Sigmoid colon (tissue), 7 donors: ENCODE results near the gene SIRT5. TPM values are rescaled to one million over a fixed set of nuclear protein-coding genes. Genes with fewer than 3 reads are reported as not detected.
A peak's percentile ranks its signal among the peaks of the same experiment; 100 is the strongest.

ENCODE experiments used
- DNase-seq: peaks from one replicate; pipeline ENCODE4 v3.0.0-alpha.2; 2019
- H3K27ac ChIP-seq, 4 donors: fragments of 200-600 bp; sonication (generic); one replicate each; pipeline ENCODE4 v1.5.1; 2016 to 2019; ENCODE audit warnings: mild to moderate bottlenecking in 1 of 4
- H3K27me3 ChIP-seq, 3 donors: fragments of 200-600 bp; sonication (generic); one replicate each; pipeline ENCODE4 v1.5.1; 2019; ENCODE audit warnings: mild to moderate bottlenecking in 1 of 3
- H3K36me3 ChIP-seq, 4 donors: fragments of 200-600 bp; sonication (generic); one replicate each; pipeline ENCODE4 v1.5.1; 2016 to 2019
- H3K4me1 ChIP-seq, 4 donors: fragments of 200-600 bp; sonication (generic); one replicate each; pipeline ENCODE4 v1.5.1; 2017 to 2019
- H3K4me3 ChIP-seq, 4 donors: fragments of 200-600 bp; sonication (generic); one replicate each; pipeline ENCODE4 v1.5.1; 2017 to 2019; ENCODE audit warnings: mild to moderate bottlenecking in 2 of 4, moderate library complexity in 1 of 4
- H3K9me3 ChIP-seq, 4 donors: fragments of 200-600 bp in 3 of 4; sonication (generic) in 3 of 4; one replicate each; pipeline versions ENCODE4 v1.5.1 to v1.6.1; 2013 to 2019
- EP300 ChIP-seq, 4 donors: sonication (generic); formaldehyde crosslinking; IDR thresholded peaks; one replicate each; pipeline ENCODE4 v1.6.1; 2017; ENCODE audit warnings: antibody characterized with exemption in 4 of 4
- POLR2A ChIP-seq, 2 donors: fragments of 450-650 bp; IDR thresholded peaks; one replicate each; pipeline ENCODE4 v1.6.1; 2016; ENCODE audit warnings: antibody characterized with exemption in 2 of 2, mild to moderate bottlenecking in 2 of 2, moderate library complexity in 2 of 2
- POLR2AphosphoS5 ChIP-seq, 4 donors: sonication (generic); formaldehyde crosslinking; IDR thresholded peaks; one replicate each; pipeline ENCODE4 v1.6.1; 2017; ENCODE audit warnings: antibody characterized with exemption in 4 of 4
- WGBS, 2 donors: extraction: QIAGEN DNeasy Blood & Tissue Kit; methylation state at CpG; one replicate each; pipeline ENCODE4 v1.1.7; 2013; 5-methylcytosine and 5-hydroxymethylcytosine counted together
- intact Hi-C: fragments of 100-400 bp; cut with DNase I; formaldehyde crosslinking; loops from one replicate; pipeline ENCODE4 v1.15.1; 2023
- polyA plus RNA-seq, 3 donors: library from polyadenylated mRNA; stranded (reverse); fragments of 200-250 nt; gene quantifications; one replicate each; pipeline ENCODE4 v1.2.3, GENCODE V29; 2013
- total RNA-seq, 4 donors: library from RNA; depleted of rRNA; stranded (reverse); fragments of >200 nt; gene quantifications; one replicate each; pipeline ENCODE4 v1.1.0, GENCODE V29; 2016
- TF ChIP-seq, protein P1 (sequence below), 4 experiments: fragments of 450-650 bp in 3 of 4; fragments of 200-600 bp in 1 of 4; IDR thresholded peaks; one replicate each; pipeline ENCODE4 v1.5.1; 2016 to 2019; ENCODE audit warnings: antibody characterized with exemption in 4 of 4, mild to moderate bottlenecking in 3 of 4, moderate library complexity in 2 of 4
- donor health status: healthy with polysubstance abuse.
- donor health status: Bipolar disorder and iron deficiency.
- donor health status: healthy.

Gene SIRT5
- total and polyA plus RNA-seq, 7 donors = 5.8 to 13.3 (median 8.4) TPM

DNA sequence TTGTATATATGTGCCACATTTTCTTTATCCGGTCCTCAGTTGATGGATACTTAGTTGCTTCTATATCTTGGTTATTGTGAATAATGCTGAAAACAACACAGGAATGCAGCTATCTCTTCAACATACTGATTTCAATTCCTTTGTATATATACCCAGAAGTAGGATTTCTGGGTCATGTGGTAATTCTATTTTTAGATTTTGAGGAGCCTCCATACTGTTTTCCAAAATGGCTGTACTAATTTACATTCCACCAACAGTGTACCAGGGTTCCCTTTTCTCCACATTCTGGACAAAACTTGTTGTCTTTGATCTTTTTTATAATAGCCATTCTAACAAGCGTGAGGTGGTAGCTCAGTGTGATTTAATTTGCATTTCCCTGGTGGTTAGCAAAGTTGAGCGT lies 1.6 kb downstream of the SIRT5 start:
- TF ChIP-seq, protein P1, sequence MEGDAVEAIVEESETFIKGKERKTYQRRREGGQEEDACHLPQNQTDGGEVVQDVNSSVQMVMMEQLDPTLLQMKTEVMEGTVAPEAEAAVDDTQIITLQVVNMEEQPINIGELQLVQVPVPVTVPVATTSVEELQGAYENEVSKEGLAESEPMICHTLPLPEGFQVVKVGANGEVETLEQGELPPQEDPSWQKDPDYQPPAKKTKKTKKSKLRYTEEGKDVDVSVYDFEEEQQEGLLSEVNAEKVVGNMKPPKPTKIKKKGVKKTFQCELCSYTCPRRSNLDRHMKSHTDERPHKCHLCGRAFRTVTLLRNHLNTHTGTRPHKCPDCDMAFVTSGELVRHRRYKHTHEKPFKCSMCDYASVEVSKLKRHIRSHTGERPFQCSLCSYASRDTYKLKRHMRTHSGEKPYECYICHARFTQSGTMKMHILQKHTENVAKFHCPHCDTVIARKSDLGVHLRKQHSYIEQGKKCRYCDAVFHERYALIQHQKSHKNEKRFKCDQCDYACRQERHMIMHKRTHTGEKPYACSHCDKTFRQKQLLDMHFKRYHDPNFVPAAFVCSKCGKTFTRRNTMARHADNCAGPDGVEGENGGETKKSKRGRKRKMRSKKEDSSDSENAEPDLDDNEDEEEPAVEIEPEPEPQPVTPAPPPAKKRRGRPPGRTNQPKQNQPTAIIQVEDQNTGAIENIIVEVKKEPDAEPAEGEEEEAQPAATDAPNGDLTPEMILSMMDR (IDR thresholded peaks at IDR 0.05) = no peak
- TF ChIP-seq POLR2A (IDR thresholded peaks at IDR 0.05) (no peak), EP300 (IDR thresholded peaks at IDR 0.05) (no peak), POLR2AphosphoS5 (IDR thresholded peaks at IDR 0.05) (no peak)
- peak overlapping the region in 2 of 4 donors; percentile 97 to 98 for H3K27ac ChIP-seq
- WGBS, 2 donors = 91% methylated on average over 3 of the region's 3 CpGs

DNA sequence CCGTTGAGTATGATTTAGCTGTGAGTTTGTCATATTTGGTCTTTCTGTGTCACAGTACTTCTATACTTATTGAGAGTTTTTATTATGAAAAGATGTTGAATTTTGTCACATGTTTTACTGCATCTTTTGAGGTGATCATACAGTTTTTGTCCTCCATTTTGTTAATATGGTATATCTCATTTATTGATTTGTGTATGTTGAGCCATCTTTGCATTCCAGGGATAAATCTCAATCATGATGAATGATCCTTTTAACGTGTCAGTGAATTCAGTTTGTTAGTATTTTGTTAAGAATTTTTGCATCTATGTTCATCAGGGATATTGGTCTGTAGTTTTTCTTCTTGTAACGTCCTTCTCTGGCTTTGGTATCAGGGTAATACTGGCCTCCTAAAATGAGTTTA lies 3.5 kb downstream of the SIRT5 start:
- H3K4me1 ChIP-seq = peaks cover 0 to 18% (median 8%) of the 10 kb centered on the region in 4 donors
- TF ChIP-seq POLR2A (IDR thresholded peaks at IDR 0.05) (no peak), POLR2AphosphoS5 (IDR thresholded peaks at IDR 0.05) (no peak), EP300 (IDR thresholded peaks at IDR 0.05) (no peak)
- TF ChIP-seq, protein P1 (IDR thresholded peaks at IDR 0.05) = no peak
- no peak overlapping the region for H3K4me3 ChIP-seq
- no peak for DNase-seq
- H3K9me3 ChIP-seq = no peaks in the 10 kb centered on the region
- intact Hi-C loops = no loop called here
- H3K27ac ChIP-seq = no peak overlapping the region
- WGBS, 2 donors = 95 to 96% methylated on average over 3 of the region's 3 CpGs
- peaks cover 0 to 8% (median 0%) of the 10 kb centered on the region in 4 donors for H3K36me3 ChIP-seq
- H3K27me3 ChIP-seq = no peaks in the 10 kb centered on the region

More for the DNA sequence above, 1.6 kb downstream of the SIRT5 start:
- Histone ChIP-seq H3K4me1 (peaks cover 0 to 18% (median 8%) of the 10 kb centered on the region in 4 donors), H3K27me3 (no peaks in the 10 kb centered on the region), H3K4me3 (no peak overlapping the region), H3K36me3 (peaks cover 0 to 8% (median 0%) of the 10 kb centered on the region in 4 donors), H3K9me3 (no peaks in the 10 kb centered on the region)
- intact Hi-C loops = no loop called here
- DNase-seq = no peak

GRCh38 chr6:13579911-13580310 lies 5.5 kb downstream of the SIRT5 start:
- Histone ChIP-seq H3K27me3 (no peaks in the 10 kb centered on the region), H3K36me3 (peaks cover 6 to 19% (median 9%) of the 10 kb centered on the region in 4 donors), H3K9me3 (no peaks in the 10 kb centered on the region), H3K4me3 (no peak overlapping the region), H3K4me1 (peaks cover 0 to 10% (median 0%) of the 10 kb centered on the region in 4 donors), H3K27ac (no peak overlapping the region)
- no peak for TF ChIP-seq POLR2AphosphoS5 (IDR thresholded peaks at IDR 0.05)
- TF ChIP-seq POLR2A (IDR thresholded peaks at IDR 0.05) = no peak
- TF ChIP-seq EP300 (IDR thresholded peaks at IDR 0.05) = no peak
- TF ChIP-seq, protein P1 (IDR thresholded peaks at IDR 0.05) = no peak
- WGBS, 2 donors = 56 to 76% methylated on average over 1 of the region's 1 CpG
- intact Hi-C loops = no loop called here
- DNase-seq = no peak

- H3K4me1 ChIP-seq = no peaks in the 10 kb centered on the region
- WGBS, 2 donors = 89 to 91% methylated on average over 9 of the region's 9 CpGs
- H3K4me3 ChIP-seq = no peak overlapping the region
- TF ChIP-seq POLR2AphosphoS5 (IDR thresholded peaks at IDR 0.05) (no peak), POLR2A (IDR thresholded peaks at IDR 0.05) (no peak), EP300 (IDR thresholded peaks at IDR 0.05) (no peak)
- TF ChIP-seq, protein P1 (IDR thresholded peaks at IDR 0.05) = no peak
- no peak overlapping the region for H3K27ac ChIP-seq
- no peaks in the 10 kb centered on the region for H3K27me3 ChIP-seq
- DNase-seq = no peak
- H3K9me3 ChIP-seq = no peaks in the 10 kb centered on the region
- intact Hi-C loops = no loop called here
- peaks cover 6 to 24% (median 9%) of the 10 kb centered on the region in 4 donors for H3K36me3 ChIP-seq
Measured at GRCh38 chr6:13581700-13582229, 7.4 kb downstream of the SIRT5 start.
